LNCaP clone FGC (cell line): ENCODE measurements around the gene NLRP6.

Source experiments
- DNase-seq: peaks from one replicate; pipeline ENCODE4 v3.0.0-alpha.2; 2011; ENCODE audit warnings: low read depth
- H3K4me3 ChIP-seq: 2 replicates; pipeline ENCODE4 v1.5.1; 2011; ENCODE audit warnings: mild to moderate bottlenecking, low read depth, low read length, control low read depth
- CTCF ChIP-seq: IDR thresholded peaks from 2 replicates; pipeline ENCODE4 v1.5.1; 2012; ENCODE audit warnings: mild to moderate bottlenecking; ENCODE audit not compliant: control insufficient read depth, insufficient read depth; ENCODE audit errors: extremely low read depth

NLRP6 gene

GRCh38 chr11:250740-251299 lies 27.4 kb upstream of the NLRP6 start:
- H3K4me3 ChIP-seq = no peak overlapping the region
- DNase-seq = no peak
- peak; percentile 53 for TF ChIP-seq CTCF

GRCh38 chr11:251550-251949 lies 26.7 kb upstream of the NLRP6 start:
- no peak overlapping the region for H3K4me3 ChIP-seq
- no peak for DNase-seq
- TF ChIP-seq CTCF = no peak

- DNase-seq = no peak
- H3K4me3 ChIP-seq = no peak overlapping the region
- no peak for TF ChIP-seq CTCF
Measured at GRCh38 chr11:252666-253065, 25.5 kb upstream of the NLRP6 start.

- TF ChIP-seq CTCF = no peak
- DNase-seq = no peak
- no peak overlapping the region for H3K4me3 ChIP-seq
Measured at GRCh38 chr11:253160-253885, 24.9 kb upstream of the NLRP6 start.

GRCh38 chr11:253886-254270 lies 24.3 kb upstream of the NLRP6 start:
- no peak for TF ChIP-seq CTCF
- H3K4me3 ChIP-seq = no peak overlapping the region

GRCh38 chr11:255176-255575 lies 23.0 kb upstream of the NLRP6 start:
- no peak for TF ChIP-seq CTCF
- DNase-seq = no peak
- H3K4me3 ChIP-seq = no peak overlapping the region

More at GRCh38 chr11:253886-254270, 24.3 kb upstream of the NLRP6 start:
- no peak for DNase-seq

- DNase-seq = no peak
- H3K4me3 ChIP-seq = no peak overlapping the region
- TF ChIP-seq CTCF = no peak
Measured at GRCh38 chr11:255816-256215, 22.4 kb upstream of the NLRP6 start.
